Spleen (tissue), 11 donors: ENCODE measurements around the gene RAVER2. TPM values are rescaled to one million over a fixed set of nuclear protein-coding genes. Genes with fewer than 3 reads are reported as not detected.
A peak's percentile ranks its signal among the peaks of the same experiment; 100 is the strongest.

Experiments
- DNase-seq: peaks from one replicate; pipeline ENCODE4 v3.0.0-alpha.2; 2020
- H3K27ac ChIP-seq, 8 donors: fragments of 200-600 bp; sonication (generic) in 7 of 8; 1 replicate in 4 of 8; 2 replicates in 4 of 8; pipeline versions ENCODE4 v1.5.0 to v1.8.0; 2016 to 2021; ENCODE audit warnings: inconsistent platforms in 4 of 8, mild to moderate bottlenecking in 4 of 8, moderate library complexity in 1 of 8
- H3K27me3 ChIP-seq, 7 donors: fragments of 200-600 bp; sonication (generic) in 6 of 7; replicated peaks in 1 of 7; 1 replicate in 4 of 7; 2 replicates in 3 of 7; pipeline versions ENCODE4 v1.5.0 to v1.8.0; 2016 to 2021; ENCODE audit warnings: inconsistent platforms in 3 of 7, mild to moderate bottlenecking in 1 of 7
- H3K36me3 ChIP-seq, 6 donors: fragments of 200-600 bp; sonication (generic) in 5 of 6; 1 replicate in 4 of 6; 2 replicates in 2 of 6; pipeline versions ENCODE4 v1.5.0 to v1.8.0; 2016 to 2021; ENCODE audit warnings: inconsistent platforms in 2 of 6
- H3K4me1 ChIP-seq, 6 donors: fragments of 200-600 bp; sonication (generic) in 5 of 6; 1 replicate in 3 of 6; 2 replicates in 3 of 6; pipeline versions ENCODE4 v1.5.0 to v1.8.0; 2016 to 2021; ENCODE audit warnings: inconsistent platforms in 3 of 6
- H3K4me3 ChIP-seq, 8 donors: fragments of 200-600 bp; sonication (generic) in 7 of 8; 1 replicate in 4 of 8; 2 replicates in 4 of 8; pipeline versions ENCODE4 v1.5.0 to v1.8.0; 2016 to 2021; ENCODE audit warnings: inconsistent platforms in 4 of 8, mild to moderate bottlenecking in 4 of 8, moderate library complexity in 2 of 8
- H3K9me3 ChIP-seq, 8 donors: fragments of 200-600 bp; sonication (generic) in 7 of 8; 1 replicate in 4 of 8; 2 replicates in 4 of 8; pipeline versions ENCODE4 v1.5.0 to v1.8.0; 2016 to 2021; ENCODE audit warnings: inconsistent platforms in 4 of 8
- POLR2A ChIP-seq, 3 donors: fragments of 450-650 bp; IDR thresholded peaks; one replicate each; pipeline ENCODE4 v1.5.1; 2017; ENCODE audit warnings: antibody characterized with exemption in 3 of 3, mild to moderate bottlenecking in 1 of 3
- POLR2AphosphoS5 ChIP-seq, 3 donors: sonication (generic); formaldehyde crosslinking; IDR thresholded peaks; one replicate each; pipeline ENCODE4 v1.5.1; 2017; ENCODE audit warnings: antibody characterized with exemption in 3 of 3
- WGBS, 5 donors: extraction: QIAGEN DNeasy Blood & Tissue Kit in 3 of 5; methylation state at CpG; one replicate each; pipeline versions ENCODE4 v1.1.5 to v1.1.7; 2013 to 2018; 5-methylcytosine and 5-hydroxymethylcytosine counted together
- intact Hi-C: fragments of 100-400 bp; cut with DNase I; formaldehyde crosslinking; loops from one replicate; pipeline ENCODE4 v1.15.0; 2023; ENCODE audit warnings: low total_unique reads
- polyA plus RNA-seq, 3 donors: library from polyadenylated mRNA; stranded (reverse); fragments of 200-250 nt; gene quantifications; one replicate each; pipeline ENCODE4 v1.2.1, GENCODE V29; 2013
- total RNA-seq, 7 donors: library from RNA; depleted of rRNA in 3 of 7; stranded (reverse); fragments of >200 nt in 3 of 7; fragmentation: NEBNext Ultra II Directional in 4 of 7; extraction: Animal tissue kit (Norgen Biotek cat#: 25700) in 4 of 7; gene quantifications; one replicate each; pipeline versions ENCODE4 v1.1.0 to v1.2.1, GENCODE V29; 2016 to 2021
- TF ChIP-seq, protein P1 (sequence below), 11 experiments: fragments of 200-600 bp in 7 of 11; fragments of 450-650 bp in 4 of 11; sonication (generic) in 4 of 11; IDR thresholded peaks in 8 of 11; conservative IDR thresholded peaks in 3 of 11; 1 replicate in 7 of 11; 2 replicates in 4 of 11; pipeline versions ENCODE4 v1.4.0 to v1.8.0; 2016 to 2021; ENCODE audit warnings: antibody characterized with exemption in 11 of 11, inconsistent platforms in 4 of 11, mild to moderate bottlenecking in 1 of 11
- donor health status: healthy with polysubstance abuse.
- donor health status: DM: no; HTN: no; CAD: no; lungs with moderate emphysema.
- donor health status: DM: no; HTN: no; CAD: no.
- donor health status: Bipolar disorder and iron deficiency.
- donor health status: healthy.
- donor health status: DM: no; HTN: no; CAD: no.
- donor health status: DM: yes; HTN: yes; CAD: no.

Gene RAVER2
- total and polyA plus RNA-seq, 10 donors = 1.8 to 14.1 (median 7.7) TPM

- H3K27ac ChIP-seq = peak overlapping the region in 4 of 8 donors; percentile 1 to 46 (median 30)
- no peak overlapping the region for H3K4me3 ChIP-seq
- WGBS, 5 donors = 70 to 85% (median 75%) methylated on average over 3 of the region's 3 CpGs
- peaks cover 0 to 46% (median 30%) of the 10 kb centered on the region in 6 donors for H3K4me1 ChIP-seq
- no peaks in the 10 kb centered on the region for H3K36me3 ChIP-seq
- H3K9me3 ChIP-seq = no peaks in the 10 kb centered on the region
- no peak for DNase-seq
- intact Hi-C loops = no loop called here
- peaks cover 0 to 4% (median 0%) of the 10 kb centered on the region in 7 donors for H3K27me3 ChIP-seq
- TF ChIP-seq, protein P1, sequence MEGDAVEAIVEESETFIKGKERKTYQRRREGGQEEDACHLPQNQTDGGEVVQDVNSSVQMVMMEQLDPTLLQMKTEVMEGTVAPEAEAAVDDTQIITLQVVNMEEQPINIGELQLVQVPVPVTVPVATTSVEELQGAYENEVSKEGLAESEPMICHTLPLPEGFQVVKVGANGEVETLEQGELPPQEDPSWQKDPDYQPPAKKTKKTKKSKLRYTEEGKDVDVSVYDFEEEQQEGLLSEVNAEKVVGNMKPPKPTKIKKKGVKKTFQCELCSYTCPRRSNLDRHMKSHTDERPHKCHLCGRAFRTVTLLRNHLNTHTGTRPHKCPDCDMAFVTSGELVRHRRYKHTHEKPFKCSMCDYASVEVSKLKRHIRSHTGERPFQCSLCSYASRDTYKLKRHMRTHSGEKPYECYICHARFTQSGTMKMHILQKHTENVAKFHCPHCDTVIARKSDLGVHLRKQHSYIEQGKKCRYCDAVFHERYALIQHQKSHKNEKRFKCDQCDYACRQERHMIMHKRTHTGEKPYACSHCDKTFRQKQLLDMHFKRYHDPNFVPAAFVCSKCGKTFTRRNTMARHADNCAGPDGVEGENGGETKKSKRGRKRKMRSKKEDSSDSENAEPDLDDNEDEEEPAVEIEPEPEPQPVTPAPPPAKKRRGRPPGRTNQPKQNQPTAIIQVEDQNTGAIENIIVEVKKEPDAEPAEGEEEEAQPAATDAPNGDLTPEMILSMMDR (IDR thresholded peaks at IDR 0.05 in 8 of 11, conservative IDR thresholded peaks at IDR 0.05 in 3 of 11) = no peak
- no peak for TF ChIP-seq POLR2A (IDR thresholded peaks at IDR 0.05)
- TF ChIP-seq POLR2AphosphoS5 (IDR thresholded peaks at IDR 0.05) = no peak
Observed at GRCh38 chr1:64748222-64748621, 3.3 kb downstream of the RAVER2 start.

DNA sequence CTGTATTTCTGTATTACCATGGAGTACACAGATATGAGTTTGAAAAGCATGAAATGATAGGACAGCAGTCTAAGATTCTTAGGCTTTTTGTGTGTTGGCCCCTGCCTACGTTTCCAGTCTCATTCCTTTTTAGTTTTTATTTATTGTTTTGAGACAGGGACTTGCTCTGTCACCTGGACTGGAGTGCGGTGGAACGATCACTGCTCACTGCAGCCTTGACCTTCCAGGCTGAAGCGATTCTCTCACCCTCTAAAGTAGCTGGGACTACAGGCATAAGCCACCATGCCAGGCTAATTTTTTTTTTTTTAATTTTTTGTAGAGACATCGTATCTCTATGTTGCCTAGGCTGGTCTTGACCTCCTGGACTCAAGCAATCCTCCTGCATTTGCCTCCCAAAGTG is 3.8 kb downstream of the RAVER2 start:
- 59 to 83% (median 78%) methylated on average over 5 of the region's 5 CpGs for WGBS, 5 donors

DNA sequence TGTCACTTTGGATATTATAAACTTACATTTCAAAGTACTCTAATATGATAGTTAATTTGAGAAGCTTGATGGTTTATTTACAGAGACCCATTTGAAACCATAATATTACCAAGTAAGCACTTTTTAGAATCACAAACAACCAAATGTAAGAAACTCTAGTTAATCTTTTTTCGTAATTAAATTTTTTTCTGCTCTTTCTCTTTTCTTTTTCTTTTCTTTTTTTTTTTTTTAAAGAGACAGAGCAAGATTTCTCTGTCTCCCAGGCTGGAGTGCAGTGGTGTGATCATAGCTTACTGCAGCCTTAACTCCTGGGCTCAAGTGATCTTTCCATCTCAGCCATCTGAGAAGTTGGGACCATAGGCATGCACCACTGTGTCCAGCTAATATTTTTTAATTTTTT is 5.2 kb downstream of the RAVER2 start:
- no peak for TF ChIP-seq POLR2A (IDR thresholded peaks at IDR 0.05)
- no peak for TF ChIP-seq POLR2AphosphoS5 (IDR thresholded peaks at IDR 0.05)
- TF ChIP-seq, protein P1 (IDR thresholded peaks at IDR 0.05 in 8 of 11, conservative IDR thresholded peaks at IDR 0.05 in 3 of 11) = no peak
- 46 to 60% (median 53%) methylated on average over 1 of the region's 1 CpG for WGBS, 5 donors
- no peak for DNase-seq
- Histone ChIP-seq H3K27me3 (no peaks in the 10 kb centered on the region), H3K27ac (no peak overlapping the region), H3K4me3 (no peak overlapping the region), H3K9me3 (no peaks in the 10 kb centered on the region), H3K4me1 (peaks cover 0 to 38% (median 21%) of the 10 kb centered on the region in 6 donors), H3K36me3 (no peaks in the 10 kb centered on the region)
- intact Hi-C loops = no loop called here

More for the DNA sequence above, 3.8 kb downstream of the RAVER2 start:
- H3K4me1 ChIP-seq = peaks cover 0 to 41% (median 28%) of the 10 kb centered on the region in 6 donors
- DNase-seq = no peak
- intact Hi-C loops = no loop called here
- H3K27ac ChIP-seq = peak overlapping the region in 3 of 8 donors; percentile 24 to 46 (median 35)
- TF ChIP-seq, protein P1 (IDR thresholded peaks at IDR 0.05 in 8 of 11, conservative IDR thresholded peaks at IDR 0.05 in 3 of 11) = no peak
- TF ChIP-seq POLR2AphosphoS5 (IDR thresholded peaks at IDR 0.05) = no peak
- TF ChIP-seq POLR2A (IDR thresholded peaks at IDR 0.05) = no peak
- H3K9me3 ChIP-seq = no peaks in the 10 kb centered on the region
- no peaks in the 10 kb centered on the region for H3K36me3 ChIP-seq
- no peak overlapping the region for H3K4me3 ChIP-seq
- H3K27me3 ChIP-seq = peaks cover 0 to 4% (median 0%) of the 10 kb centered on the region in 7 donors

- Histone ChIP-seq H3K27ac (no peak overlapping the region), H3K36me3 (no peaks in the 10 kb centered on the region), H3K9me3 (no peaks in the 10 kb centered on the region), H3K4me1 (peaks cover 0 to 32% (median 16%) of the 10 kb centered on the region in 6 donors), H3K27me3 (no peaks in the 10 kb centered on the region), H3K4me3 (no peak overlapping the region)
- intact Hi-C loops = no loop called here
- TF ChIP-seq, protein P1 (IDR thresholded peaks at IDR 0.05 in 8 of 11, conservative IDR thresholded peaks at IDR 0.05 in 3 of 11) = no peak
- TF ChIP-seq POLR2AphosphoS5 (IDR thresholded peaks at IDR 0.05) (no peak), POLR2A (IDR thresholded peaks at IDR 0.05) (no peak)
- no peak for DNase-seq
Observed at GRCh38 chr1:64750875-64751274, 6.0 kb downstream of the RAVER2 start.
